GM12878 (cell line): ENCODE data around the gene CDC42BPA. TPM values are rescaled to one million over a fixed set of nuclear protein-coding genes. Genes with fewer than 3 reads are reported as not detected.

Experiments used
- ATAC-seq: fragments of 200-7000 bp; cut with Tn5 transposase; 3 replicates; pipeline ENCODE4 v1.9.1; 2020; ENCODE audit warnings: mild to moderate bottlenecking, moderate library complexity
- BruUV-seq: library from RNA; stranded (reverse); fragments of 400-500 nt; replicated peaks from 2 replicates; lab custom pipeline; 2021; lab: Mats Ljungman, UMichigan
- CTCF ChIA-PET: fragments of 300-600 bp; sonication (Branson Sonifier 250); formaldehyde crosslinking; extraction: SDS; loops from one replicate; lab custom pipeline; 2021; ENCODE audit warnings: inconsistent platforms; lab: Yijun Ruan, JAX
- POLR2A ChIA-PET: fragments of 350-600 bp; formaldehyde crosslinking; extraction: SDS; loops from one replicate; lab custom pipeline; 2021; ENCODE audit warnings: inconsistent platforms; lab: Charles Lee
- RAD21 ChIA-PET: fragments of 300-600 bp; sonication (Branson Sonifier 250); formaldehyde crosslinking; loops from one replicate; lab custom pipeline; 2023; ENCODE audit warnings: antibody characterized with exemption; ENCODE audit not compliant: unreplicated experiment; lab: Charles Lee
- SMC1A ChIA-PET: fragments of 300-600 bp; sonication (Branson Sonifier 250); formaldehyde crosslinking; loops from one replicate; lab custom pipeline; 2023; ENCODE audit not compliant: unreplicated experiment, uncharacterized antibody; lab: Charles Lee
- DNase-seq: peaks from one replicate; pipeline ENCODE4 v3.0.0-alpha.2; 2011; ENCODE audit warnings: low read depth, low spot score
- FAIRE-seq: peaks from 3 replicates; lab custom pipeline; 2011; peaks lifted over from hg19 to GRCh38; lab: Jason Lieb, UNC
- H2AFZ ChIP-seq: 2 replicates; pipeline ENCODE4 v1.6.0; 2011; ENCODE audit warnings: low read depth, low read length, control low read depth; ENCODE audit not compliant: control insufficient read depth
- H3K27ac ChIP-seq: 2 replicates; pipeline ENCODE4 v1.5.1; 2011; ENCODE audit warnings: control low read depth; ENCODE audit not compliant: control insufficient read depth, insufficient read depth
- H3K27me3 ChIP-seq, 2 experiments: replicated peaks in 1 of 2; 2 replicates each; pipeline versions ENCODE4 v1.6.0 to v1.6.1; 2011; ENCODE audit warnings: low read length in 1 of 2; ENCODE audit not compliant: control insufficient read depth in 2 of 2, insufficient read depth in 2 of 2
- H3K36me3 ChIP-seq, 2 experiments: 2 replicates each; pipeline ENCODE4 v1.5.1; 2011; ENCODE audit warnings: low read length in 1 of 2; ENCODE audit not compliant: control insufficient read depth in 2 of 2, insufficient read depth in 2 of 2
- H3K4me1 ChIP-seq: 2 replicates; pipeline ENCODE4 v1.6.1; 2011; ENCODE audit warnings: mild to moderate bottlenecking, low read length, moderate library complexity, mixed read lengths; ENCODE audit not compliant: control insufficient read depth, insufficient read depth
- H3K4me2 ChIP-seq: 2 replicates; pipeline ENCODE4 v1.6.0; 2011; ENCODE audit warnings: control low read depth; ENCODE audit not compliant: control insufficient read depth, insufficient read depth
- H3K4me3 ChIP-seq: fragments of 200-600 bp; sonication (generic); 2 replicates; pipeline ENCODE4 v1.5.1; 2016
- H3K79me2 ChIP-seq: 2 replicates; pipeline ENCODE4 v1.6.0; 2011; ENCODE audit warnings: low read length; ENCODE audit not compliant: control insufficient read depth, insufficient read depth
- H3K9ac ChIP-seq: 2 replicates; pipeline ENCODE4 v1.8.0; 2011; ENCODE audit warnings: low read length, control low read depth, mixed read lengths; ENCODE audit not compliant: control insufficient read depth, insufficient read depth
- H3K9me3 ChIP-seq: replicated peaks from 3 replicates; pipeline ENCODE4 v1.5.1; 2011; ENCODE audit warnings: mild to moderate bottlenecking, low read length; ENCODE audit not compliant: control insufficient read depth, insufficient read depth
- H4K20me1 ChIP-seq: 2 replicates; pipeline ENCODE4 v1.6.0; 2011; ENCODE audit not compliant: control insufficient read depth, insufficient read depth
- CBFB ChIP-seq: IDR thresholded peaks from 2 replicates; pipeline ENCODE4 v1.6.1; 2016; ENCODE audit warnings: antibody characterized with exemption, low read depth
- NR2F1 ChIP-seq: fragments of 450-650 bp; conservative IDR thresholded peaks from 2 replicates; pipeline ENCODE4 v1.6.1; 2017; ENCODE audit warnings: mild to moderate bottlenecking
- RFX5 ChIP-seq: IDR thresholded peaks from 2 replicates; pipeline ENCODE4 v1.6.1; 2011; ENCODE audit warnings: low read depth, low read length, improper control_type of control experiment
- SIN3A ChIP-seq: IDR thresholded peaks from 2 replicates; pipeline ENCODE4 v1.6.1; 2012; ENCODE audit warnings: low read depth, low read length, improper control_type of control experiment
- SMC3 ChIP-seq: IDR thresholded peaks from 2 replicates; pipeline ENCODE4 v1.6.1; 2011; ENCODE audit warnings: low read length, improper control_type of control experiment, borderline replicate concordance
- ZNF274 ChIP-seq: IDR thresholded peaks from one replicate; pipeline ENCODE4 v1.8.0; 2011; ENCODE audit not compliant: insufficient read length, insufficient read depth
- WGBS: methylation state at CpG from one replicate; pipeline ENCODE4 v1.1.6; 2016; ENCODE audit warnings: low lambda C conversion rate; ENCODE audit not compliant: insufficient replicate concordance, insufficient coverage; ENCODE audit errors: missing lambda C conversion rate; 5-methylcytosine and 5-hydroxymethylcytosine counted together
- in situ Hi-C: fragments of 300-500 bp; cut with MboI; formaldehyde crosslinking; loops from 9 replicates; pipeline ENCODE4 v1.14.3; 2018; ENCODE audit warnings: mixed read lengths
- intact Hi-C: fragments of 100-400 bp; cut with micrococcal nuclease; formaldehyde crosslinking; loops from one replicate; pipeline ENCODE4 v1.14.2; 2022; ENCODE audit not compliant: unreplicated experiment
- polyA plus RNA-seq, 11 experiments: library from polyadenylated mRNA; depleted of rRNA in 4 of 11; unstranded in 6 of 11; stranded (reverse) in 5 of 11; fragments of >200 nt; fragmentation: Nextera tagmentation in 4 of 11; fragmentation: Illumina TruSeq in 1 of 11; extraction: Ambion mirVana in 4 of 11; extraction: Trizol in 1 of 11; gene quantifications; 1 replicate in 1 of 11; 2 replicates in 10 of 11; pipeline versions ENCODE4 v1.2.1 to v1.2.3, GENCODE V29; 2011 to 2016; ENCODE audit warnings: inconsistent platforms in 2 of 11, missing spikeins in 2 of 11, low read depth in 1 of 11
- total RNA-seq, 4 experiments: library from RNA; depleted of rRNA in 3 of 4; stranded (reverse); fragments of >200 nt in 3 of 4; fragmentation: Illumina TruSeq in 1 of 4; extraction: Trizol in 1 of 4; gene quantifications; 2 replicates each; pipeline versions ENCODE4 v1.2.1 to v1.2.3, GENCODE V29; 2013 to 2021
- TF ChIP-seq, protein P1 (sequence below): fragments of 450-650 bp; IDR thresholded peaks from 2 replicates; pipeline ENCODE4 v1.6.1; 2017; ENCODE audit warnings: low read depth, mild to moderate bottlenecking, moderate library complexity

The CDC42BPA gene
- total and polyA plus RNA-seq, 10 of the 15 experiments (the other 5 are each of a cell fraction or from before 2014, with no cell fraction given): 0.02 to 0.52 (median 0.10) TPM

- Histone ChIP-seq H3K4me2 (no peak overlapping the region), H3K9me3 (no peaks in the 10 kb centered on the region), H3K27ac (no peak overlapping the region), H3K36me3 (no peaks in the 10 kb centered on the region), H4K20me1 (no peaks in the 10 kb centered on the region), H3K27me3 (peaks cover 0 to 2% of the 10 kb centered on the region in 2 experiments; a peak in 1 of 4 replicates), H3K4me3 (no peak overlapping the region), H2AFZ (no peak overlapping the region), H3K4me1 (no peaks in the 10 kb centered on the region), H3K79me2 (no peaks in the 10 kb centered on the region), H3K9ac (no peak overlapping the region)
- RAD21 ChIA-PET: no interaction called here
- no TSS peak for BruUV-seq
- no peak for TF ChIP-seq NR2F1
- no peak for TF ChIP-seq SMC3
- no peak for TF ChIP-seq CBFB
- no peak for TF ChIP-seq ZNF274
- TF ChIP-seq RFX5: no peak
- no peak for TF ChIP-seq SIN3A
- TF ChIP-seq, protein P1, sequence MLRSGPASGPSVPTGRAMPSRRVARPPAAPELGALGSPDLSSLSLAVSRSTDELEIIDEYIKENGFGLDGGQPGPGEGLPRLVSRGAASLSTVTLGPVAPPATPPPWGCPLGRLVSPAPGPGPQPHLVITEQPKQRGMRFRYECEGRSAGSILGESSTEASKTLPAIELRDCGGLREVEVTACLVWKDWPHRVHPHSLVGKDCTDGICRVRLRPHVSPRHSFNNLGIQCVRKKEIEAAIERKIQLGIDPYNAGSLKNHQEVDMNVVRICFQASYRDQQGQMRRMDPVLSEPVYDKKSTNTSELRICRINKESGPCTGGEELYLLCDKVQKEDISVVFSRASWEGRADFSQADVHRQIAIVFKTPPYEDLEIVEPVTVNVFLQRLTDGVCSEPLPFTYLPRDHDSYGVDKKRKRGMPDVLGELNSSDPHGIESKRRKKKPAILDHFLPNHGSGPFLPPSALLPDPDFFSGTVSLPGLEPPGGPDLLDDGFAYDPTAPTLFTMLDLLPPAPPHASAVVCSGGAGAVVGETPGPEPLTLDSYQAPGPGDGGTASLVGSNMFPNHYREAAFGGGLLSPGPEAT: no peak
- POLR2A ChIA-PET: no interaction called here
- CTCF ChIA-PET: no interaction called here
- FAIRE-seq (no peak), ATAC-seq (no peak), DNase-seq (no peak)
- intact Hi-C loops (no loop called here), in situ Hi-C loops (no loop called here)
- WGBS: 0% methylated on average over 2 of the region's 2 CpGs
- SMC1A ChIA-PET: no interaction called here
Measured at GRCh38 chr1:227086636-227087035, 231.7 kb downstream of the CDC42BPA start.
